ENCODE data around the gene NKX2-2.

NKX2-2 gene

DNA sequence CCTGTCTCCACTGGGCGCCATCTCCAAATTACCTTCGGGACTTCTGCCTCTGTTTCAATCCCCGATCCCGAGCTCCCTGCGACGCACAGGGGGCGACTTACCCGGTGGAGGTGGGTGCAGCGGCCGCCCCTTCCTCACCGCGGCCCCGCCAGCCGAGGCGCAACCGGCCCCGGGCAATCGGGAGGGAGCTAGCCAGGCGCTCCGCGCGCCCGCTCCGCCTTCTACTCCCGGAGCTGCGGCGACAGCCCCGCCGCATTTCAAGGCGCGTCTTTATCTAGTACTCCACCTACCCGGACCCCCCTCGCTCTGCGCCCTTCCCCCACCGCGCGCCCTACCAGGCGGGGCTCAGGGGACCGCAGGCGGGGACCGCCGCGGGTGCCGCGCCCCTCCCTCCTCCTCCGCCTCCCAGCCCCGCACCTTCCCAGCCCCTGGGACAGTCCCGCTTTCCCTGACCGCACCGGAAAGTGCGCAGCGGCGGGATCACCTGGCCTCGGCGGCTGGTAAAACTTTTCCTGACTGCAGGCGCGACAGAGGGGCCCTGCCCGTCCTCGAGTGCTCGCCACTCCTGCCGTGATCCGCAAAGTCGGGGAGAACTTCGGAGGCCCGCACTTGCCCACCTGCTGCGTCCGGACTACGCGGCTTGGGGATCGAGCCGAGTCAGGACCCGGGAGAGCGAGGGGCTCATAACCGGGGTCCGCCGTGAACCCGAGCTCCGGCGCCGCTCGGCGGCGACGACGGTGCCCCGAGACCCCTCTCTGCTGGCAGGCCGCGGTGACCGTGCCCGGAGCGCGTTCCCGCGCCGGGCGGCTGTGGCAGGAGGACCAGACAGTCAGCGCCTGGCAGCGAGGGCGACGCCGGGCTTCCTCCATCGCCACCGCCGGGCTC, 8.0 kb upstream of the NKX2-2 start:
- peak; percentile 69 for DNase-seq

DNA sequence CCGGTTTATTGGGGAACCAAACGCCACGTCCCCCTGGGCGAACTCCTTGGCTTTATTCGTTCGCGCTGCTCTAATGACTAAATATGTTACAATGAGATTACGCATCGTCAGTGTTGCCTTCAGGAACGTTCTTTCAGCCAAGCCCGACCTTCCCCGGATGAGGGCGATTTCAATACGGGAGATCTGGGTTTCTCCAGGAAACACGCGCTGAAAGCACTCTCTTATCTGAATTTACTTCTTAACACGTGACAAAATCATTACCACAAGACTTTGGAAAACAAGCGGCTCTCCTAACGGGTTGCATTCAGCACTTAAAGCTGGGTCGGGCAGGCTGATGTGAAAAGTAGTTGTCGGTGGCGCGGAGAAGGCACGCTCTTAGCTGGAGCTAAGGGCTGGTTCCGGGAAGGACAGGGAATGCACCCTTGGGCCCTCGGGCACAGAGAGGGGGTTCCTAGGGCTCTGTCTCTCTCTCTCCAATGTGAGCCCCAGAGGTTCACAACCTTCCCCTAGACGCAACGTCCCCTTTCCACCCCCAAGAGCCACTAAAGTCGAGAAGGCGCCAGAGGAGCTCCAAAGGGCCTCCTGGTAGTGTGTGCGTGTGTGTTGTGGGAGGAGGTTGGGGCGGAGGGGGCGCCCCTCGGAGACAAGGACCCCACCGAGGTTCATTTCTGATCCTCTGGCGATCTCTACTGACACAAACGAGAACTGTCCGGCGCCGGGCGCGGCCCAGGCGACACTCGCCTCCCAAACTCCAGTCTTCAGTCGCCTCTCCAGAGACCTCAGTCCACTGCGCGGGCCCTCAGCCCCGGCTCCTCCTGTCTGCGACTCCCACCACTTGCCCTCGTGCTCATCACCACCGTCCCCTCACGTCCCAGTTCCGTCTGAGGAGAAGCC, 7.1 kb upstream of the NKX2-2 start:
- peak; percentile 71 for DNase-seq

DNA sequence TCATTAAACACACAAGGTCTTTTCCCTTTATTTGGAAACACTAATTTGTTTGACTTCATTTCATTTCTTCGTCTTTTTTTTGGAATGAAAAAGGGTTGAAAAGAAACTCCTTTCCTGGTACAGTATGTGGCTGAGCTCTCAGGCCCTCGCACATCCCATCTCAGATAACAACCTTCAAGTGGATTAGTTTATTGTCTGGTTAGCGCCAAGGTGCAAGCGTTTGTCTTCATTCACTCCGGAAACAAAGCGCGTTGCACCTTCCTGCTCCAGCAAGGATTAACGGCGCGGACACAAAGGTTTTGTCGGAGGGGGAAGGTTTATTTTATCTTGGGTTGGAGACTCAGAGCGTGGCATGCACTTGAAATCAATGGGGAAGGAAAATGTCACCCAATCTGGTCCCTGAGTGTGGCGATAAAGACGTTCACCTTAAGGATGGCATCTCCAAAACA, 5.3 kb upstream of the NKX2-2 start:
- DNase-seq: peak; percentile 28

DNA sequence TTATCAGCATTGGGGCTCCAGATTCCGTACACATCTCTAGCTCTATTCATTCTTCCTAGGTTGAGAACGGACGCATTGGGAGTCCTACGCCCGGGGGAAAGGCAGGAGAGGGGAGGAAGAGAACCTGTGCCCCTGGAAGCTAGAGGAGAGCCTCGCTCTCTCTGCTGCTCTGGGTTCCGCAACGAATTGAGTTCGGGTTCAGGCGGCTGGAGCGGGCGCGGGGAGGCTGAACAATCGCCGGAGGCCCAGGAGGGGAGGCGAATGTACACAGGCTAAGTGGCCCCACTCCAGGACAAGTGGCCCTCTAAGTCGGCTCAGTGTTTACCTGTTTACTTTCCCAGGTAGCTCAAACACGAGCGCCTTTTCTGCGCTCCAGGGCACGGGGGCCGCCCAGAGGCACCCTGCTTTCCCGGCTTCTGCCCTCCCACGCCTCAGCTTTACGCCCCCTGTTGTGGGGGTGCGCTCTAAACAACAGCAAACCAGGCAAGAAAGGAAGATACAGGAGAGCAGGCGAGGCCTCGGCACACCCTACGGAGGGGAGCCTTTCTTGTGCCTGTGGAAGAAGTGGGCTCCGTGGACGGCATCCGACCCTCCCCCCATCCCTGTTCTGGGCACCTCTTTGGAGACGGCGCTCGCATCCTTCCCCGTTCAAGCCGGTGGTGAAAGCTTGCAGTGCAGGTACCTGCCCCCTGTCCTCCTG, 4.6 kb upstream of the NKX2-2 start:
- peak; percentile 41 for DNase-seq

DNA sequence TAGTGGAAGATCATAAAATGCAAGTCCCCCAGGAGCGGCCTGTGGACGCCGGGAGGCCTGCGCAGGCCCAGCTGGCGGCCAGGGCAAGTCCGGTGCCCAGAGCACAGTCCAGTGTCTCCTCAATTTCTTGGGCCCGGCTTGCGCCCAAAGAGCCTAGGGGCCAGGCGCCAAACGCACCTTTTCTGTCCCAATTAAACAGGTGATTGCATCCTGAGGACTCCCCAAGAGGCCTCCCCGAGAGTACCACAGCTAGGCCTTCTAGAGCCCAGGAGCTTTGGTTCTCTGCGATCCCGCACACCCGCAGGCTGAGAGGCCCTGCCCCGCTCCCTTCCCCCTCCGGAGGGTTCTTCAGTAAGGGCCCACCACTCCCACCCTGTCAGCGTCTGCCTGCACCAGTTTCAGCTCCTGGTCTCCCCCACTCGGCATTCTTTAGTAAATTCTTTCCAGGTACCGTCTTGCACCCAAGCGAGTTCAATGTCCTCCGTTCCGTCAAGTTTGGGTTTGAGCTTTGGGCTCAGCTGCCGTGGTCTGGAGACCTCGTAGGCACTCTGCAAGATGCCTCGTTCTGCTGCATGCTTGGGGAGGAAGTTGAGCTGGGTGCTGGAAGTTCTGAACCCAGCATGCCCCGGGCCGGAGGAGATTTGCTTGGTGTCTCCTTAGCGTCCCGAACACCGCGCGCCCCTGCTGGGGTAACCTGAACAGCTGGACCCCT, 3.9 kb upstream of the NKX2-2 start:
- DNase-seq: peak; percentile 55

DNA sequence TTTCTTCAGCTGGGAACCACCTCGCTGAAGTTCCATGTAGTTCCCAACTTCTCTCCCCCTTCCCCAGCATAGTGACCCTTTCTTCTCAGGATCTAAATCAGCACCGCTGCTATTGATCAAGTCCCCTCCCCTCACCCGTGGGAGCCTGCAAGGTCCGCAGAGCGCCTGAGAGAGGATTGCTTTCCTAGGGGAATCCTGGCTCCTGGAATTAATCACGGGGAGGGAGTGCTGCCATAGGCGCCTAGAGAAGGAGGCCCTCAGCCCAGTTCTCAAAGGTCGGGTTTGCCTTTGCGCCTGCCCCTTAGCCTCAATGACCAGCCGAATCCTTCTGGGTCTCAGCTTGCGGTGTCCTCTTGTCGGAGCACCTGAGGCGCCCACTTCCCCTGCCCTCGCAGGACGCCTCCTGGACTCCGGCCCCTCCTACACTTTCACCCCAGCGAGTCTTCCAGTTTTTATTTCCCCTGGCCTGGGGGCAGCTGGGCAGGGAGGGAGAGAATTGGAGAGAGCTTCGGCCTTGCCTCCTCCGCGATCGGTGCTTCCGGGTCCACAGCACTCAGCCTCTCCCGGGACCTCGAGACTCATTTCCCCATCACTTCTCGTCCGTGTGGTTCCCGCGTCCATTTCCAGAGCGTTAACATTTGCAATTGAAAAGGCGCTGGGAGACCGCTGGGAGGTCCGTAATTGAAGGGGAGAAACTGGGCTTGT, 3.1 kb upstream of the NKX2-2 start:
- peak; percentile 55 for DNase-seq

DNA sequence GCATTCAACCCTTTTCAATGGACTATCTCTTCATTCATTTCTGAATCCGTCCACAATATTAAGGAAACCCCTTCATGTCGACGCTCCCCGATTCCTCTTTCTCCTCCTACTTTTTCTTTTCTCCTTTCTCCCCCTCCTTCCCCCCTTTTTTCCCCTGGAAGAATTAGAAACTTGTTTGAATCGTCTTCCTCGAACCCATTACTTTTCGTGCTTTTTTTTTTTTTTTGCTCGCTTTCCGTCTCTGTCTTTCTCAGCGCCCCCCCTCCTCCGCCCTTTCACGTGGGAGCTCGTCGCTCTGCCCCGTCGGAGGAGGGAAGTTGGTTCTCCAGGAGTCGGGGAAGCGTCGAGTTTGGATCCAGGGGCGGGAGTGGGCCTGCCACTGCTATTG, 2.3 kb upstream of the NKX2-2 start:
- DNase-seq: no peak

DNA sequence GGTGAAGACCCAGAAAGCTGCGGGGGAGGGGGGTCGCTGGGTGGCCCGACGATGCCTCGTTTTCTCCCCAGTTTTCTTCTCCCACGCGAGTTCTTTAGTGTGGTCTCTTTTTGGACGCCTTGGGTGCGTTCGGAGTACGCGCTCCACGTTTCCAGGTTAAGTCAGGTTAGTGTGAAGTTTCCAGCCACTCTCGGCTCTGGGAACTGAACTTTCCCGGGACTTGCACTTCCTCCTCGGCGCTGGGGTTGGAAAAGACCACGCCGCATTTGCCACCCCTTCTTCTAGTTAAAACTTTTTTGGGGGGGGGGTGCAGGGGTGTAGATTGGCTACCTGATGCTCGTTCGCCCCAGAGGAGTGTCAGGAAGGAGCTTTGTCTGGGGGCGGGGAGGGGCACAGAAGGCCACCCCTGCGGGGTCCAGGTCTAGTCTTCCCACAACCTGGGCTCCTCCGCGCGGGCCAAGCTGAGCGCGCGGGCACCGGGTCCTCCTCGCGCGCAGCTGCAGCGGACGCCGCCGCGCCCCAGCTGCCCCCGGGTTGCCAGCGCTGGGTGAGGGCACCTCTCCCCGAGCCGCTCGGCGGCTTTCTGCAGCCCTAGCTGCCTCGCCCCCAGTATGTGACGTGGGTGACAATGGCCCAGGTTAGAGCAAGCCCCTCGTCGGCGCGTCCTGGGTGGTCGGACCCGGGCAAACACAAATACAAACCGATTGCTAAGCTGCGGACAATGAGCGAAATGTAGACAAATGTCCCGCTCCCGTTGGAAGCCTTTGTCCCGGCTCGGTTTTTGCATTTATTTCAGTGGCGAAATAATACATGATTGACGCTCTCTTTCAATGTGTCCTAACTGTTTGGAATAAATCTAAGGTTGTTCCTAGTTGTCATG, 1.7 kb upstream of the NKX2-2 start:
- DNase-seq: peak; percentile 62

DNA sequence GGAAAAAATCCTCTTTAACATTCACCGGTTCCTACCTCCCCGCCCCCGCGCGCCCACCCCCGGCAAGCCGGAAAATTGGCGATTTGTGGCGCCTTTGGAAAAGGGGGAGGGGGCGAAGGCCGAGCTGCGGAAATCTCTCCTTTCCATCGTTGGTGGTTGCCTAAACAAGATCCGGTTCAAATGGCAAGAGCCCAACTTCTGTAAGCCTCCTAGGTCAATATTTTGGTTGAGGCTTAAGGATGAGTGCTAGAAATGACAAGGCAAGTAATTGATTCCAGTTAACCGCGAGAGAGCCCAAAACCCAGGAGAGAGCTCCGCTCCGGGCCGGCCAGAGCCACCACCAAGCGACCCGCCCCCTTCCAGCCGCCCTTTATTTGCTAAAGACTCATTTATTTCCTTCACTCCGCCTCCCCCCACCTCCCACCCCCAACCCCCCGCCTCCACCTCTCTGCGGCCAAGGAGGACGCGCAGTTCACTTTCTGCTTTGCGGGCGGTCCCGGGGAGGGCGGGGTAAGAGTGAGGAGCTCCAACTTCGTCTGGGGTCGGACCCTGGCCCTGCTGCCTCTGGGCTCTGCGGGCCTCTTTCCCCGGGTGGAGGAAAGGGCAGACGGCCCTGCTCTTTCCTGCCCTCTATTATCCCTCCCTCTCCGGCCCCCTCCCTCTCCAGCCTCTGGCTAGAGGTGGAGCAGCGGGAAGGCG, 838 bp upstream of the NKX2-2 start:
- peak; percentile 17 for DNase-seq

DNA sequence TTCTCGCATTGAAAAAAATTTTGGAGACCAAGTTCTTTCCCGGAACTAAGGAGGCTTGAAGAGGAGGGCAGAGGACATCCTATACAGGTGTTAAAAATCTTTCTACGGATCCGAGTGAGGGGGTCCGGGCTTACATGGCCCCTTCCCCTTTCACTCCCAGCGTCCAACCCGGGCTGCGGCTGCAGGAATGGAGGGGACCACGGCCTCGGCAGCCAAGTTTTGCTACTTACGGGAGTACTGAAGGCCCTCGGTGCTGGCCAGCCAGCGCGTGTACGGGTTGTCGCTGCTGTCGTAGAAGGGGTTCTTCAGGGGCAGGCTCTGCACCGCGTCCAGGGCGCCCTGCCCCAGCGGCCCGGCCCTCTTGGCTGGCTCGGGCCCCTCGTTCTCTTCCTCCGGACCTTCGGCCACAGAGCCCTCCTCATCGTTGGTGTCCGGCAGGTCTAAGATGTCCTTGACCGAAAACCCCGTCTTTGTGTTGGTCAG, 642 bp downstream of the NKX2-2 start:
- DNase-seq: peak; percentile 67

DNA sequence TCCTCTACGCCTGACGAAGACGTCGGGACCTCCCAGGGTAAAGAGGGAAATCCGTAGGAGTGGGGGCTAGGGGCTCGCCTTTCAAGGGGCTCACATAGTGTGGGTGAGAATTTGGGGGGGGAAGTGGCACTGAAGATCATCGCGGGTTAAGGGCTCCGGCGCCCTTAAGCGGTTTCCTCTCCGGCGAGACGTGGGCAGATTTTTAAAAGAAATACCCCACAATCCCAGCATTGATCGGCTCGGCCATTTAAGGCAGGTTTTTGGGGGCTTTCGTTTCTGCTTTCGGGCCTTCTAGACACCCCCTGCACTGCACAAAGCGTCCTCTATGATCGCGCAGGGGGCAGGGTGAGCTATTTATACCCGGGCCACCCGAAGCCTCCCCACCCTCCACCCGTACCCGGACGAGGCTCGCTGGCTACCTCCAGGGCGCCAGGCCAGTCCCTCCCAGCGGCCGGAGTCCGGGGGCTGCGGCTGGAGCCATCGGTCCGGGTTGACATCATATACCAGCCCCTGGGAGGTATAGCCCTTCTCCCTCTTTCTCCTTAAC, 1.2 kb downstream of the NKX2-2 start:
- no peak for DNase-seq

DNA sequence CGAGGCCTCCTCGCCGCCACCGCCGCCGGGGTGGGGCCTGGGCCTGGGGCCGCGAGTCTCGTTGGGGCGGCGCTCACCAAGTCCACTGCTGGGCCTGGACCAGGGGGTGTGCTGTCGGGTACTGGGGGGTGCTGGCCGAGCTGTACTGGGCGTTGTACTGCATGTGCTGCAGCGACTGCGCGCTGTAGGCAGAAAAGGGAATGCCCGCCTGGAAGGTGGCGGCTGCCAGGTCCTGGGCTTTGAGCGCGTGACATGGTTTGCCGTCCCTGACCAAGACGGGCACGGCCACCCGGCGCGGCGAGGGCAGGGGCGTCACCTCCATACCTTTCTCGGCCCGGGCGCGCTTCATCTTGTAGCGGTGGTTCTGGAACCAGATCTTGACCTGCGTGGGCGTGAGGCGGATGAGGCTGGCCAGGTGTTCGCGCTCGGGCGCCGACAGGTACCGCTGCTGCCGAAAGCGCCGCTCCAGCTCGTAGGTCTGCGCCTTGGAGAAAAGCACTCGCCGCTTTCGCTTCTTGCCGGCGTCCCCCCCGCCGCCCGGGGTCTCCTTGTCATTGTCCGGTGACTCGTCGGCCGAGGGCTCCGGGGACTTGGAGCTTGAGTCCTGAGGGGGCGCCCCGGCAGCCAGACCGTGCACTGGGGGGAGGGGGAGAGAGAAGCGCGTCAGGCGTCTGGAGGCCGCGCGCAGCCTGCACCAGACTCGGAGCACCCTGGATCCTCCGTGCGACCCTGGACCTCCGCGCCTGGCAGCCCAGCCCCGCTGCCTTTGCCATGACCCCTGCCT, 1.8 kb downstream of the NKX2-2 start:
- DNase-seq: peak; percentile 74

DNA sequence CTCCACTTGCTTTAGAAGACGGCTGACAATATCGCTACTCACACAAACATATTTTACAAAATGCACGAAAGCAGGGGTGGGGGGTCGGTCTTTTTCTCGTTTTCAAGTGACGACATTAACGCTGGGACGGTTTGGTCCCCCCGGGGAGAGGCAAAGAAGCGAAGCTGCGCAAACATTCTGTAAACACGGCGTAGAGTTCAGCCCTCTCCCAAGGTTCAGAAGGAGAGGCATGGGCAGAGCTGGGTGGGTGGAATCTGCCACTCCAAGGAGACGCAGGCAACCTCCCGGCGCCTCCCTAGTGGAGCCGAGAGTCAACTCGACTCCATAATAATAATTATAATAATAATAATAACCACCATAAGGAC, 2.4 kb downstream of the NKX2-2 start:
- no peak for DNase-seq

DNA sequence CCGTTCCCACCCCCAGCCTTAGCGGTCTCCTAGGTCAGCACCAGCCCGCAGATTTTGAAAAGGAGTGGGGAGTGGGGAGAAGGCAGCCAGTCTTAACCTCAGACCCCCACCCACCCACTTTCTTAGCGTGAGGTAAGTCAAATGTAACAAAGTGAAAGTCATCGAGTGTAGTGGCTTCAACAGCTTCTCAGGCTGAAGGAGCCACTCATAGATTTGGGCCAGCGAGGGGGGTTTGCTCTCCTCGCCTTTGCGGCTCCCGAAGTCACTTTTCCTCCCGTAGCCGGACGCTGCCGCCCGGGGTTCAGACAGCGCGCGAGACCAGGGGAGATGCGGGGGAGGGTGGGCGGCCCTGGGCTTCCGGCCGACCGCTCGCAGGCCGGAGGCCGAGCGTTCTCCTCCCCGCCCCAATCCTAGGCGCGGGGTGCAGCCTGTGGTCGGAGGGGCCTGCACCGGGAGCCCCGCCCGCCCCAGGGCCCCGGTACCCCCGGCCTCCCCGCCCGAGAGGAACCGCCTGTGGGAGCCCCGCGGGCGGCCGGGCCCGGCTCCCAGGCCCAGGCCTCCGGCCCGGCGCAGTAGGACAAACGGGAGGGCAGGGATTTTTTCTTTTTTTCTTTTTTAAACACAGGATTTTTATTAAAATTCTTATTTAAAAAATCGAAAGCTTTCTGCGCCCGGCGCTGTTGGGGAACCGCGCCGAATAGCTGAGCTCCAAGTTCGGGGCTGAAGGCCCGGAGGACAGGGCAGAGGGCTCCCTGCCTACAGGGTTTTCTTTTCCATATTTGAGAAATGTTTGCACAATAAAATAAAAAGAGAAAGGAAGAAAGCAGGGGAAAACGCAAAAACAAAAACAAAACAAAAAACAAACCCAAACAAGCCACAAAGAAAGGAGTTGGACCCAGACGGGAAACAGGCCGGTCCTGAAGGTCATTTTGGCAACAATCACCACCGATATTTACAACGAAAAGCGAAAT, 3.2 kb downstream of the NKX2-2 start:
- DNase-seq: peak; percentile 57

DNA sequence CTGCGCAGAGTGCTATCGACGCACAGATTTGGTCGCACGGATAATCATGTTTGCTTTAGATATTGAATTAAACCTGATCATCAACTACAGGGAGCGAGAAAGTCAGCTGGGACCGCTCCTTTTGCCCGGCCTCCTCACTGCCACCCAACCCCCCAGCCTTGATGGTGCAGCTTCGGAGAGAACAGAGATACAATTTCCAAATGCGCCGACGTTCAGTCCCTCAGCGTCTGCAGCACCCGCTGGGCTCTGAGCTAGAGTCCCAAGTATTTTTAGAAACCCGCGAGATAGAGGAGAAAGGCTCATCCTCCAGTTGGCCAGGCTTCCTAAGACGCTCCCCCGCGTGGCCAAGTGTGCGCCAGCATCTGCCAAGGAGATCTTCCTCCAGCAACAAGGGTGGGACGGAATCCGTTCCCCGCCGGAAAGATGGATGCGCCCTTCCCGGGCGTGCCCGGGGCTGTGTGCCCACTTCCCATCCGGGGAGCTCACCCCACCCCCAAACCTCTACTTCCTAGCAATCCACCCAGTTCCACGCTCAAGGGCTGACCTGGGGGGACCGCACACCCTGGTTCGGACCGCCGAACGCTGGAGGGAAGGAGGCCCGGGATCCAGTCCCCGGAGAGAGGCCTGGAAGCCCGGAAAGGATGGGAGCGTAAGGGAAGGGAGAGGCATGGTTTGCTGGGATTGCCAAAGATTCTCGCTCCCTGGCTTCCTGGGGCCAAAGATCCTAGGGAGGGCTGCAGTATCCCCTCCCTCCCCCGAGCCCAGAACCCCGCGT, 4.1 kb downstream of the NKX2-2 start:
- DNase-seq: peak; percentile 78

DNA sequence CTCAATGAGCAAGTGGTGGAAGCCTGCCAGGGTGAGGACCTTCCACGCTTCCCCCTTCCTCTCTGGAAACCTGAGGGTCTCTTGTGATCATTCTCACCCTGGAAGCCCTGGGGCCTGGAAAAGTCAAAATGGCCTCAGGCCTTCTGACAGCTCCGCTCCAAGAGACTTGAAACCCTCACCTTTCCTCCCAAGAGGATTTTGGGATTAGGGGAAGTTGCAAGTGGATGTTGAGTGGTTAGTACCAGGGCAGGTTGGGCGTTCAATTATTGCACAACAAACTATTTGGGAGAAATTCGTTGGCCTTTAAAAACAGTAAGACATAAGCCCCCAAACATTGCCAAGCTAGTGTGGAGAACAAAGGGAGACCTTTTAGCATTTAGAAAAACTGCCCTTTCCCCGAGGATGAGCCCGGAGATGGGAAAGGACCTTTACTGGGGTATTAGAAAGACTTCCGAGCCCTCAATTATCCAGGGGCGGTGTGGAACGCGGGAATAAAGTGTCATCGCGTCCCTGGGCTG, 4.7 kb downstream of the NKX2-2 start:
- DNase-seq: no peak

All from retina (tissue), 1 donor.